SU-DHL-6 (cell line): ENCODE measurements around the gene DNAAF5.

ENCODE experiments used
- H2AFZ ChIP-seq: fragments of 200-600 bp; sonication (generic); 2 replicates; pipeline ENCODE4 v1.6.1; 2014; ENCODE audit warnings: low read depth, mild to moderate bottlenecking, moderate library complexity, mixed read lengths, antibody characterized with exemption, low read length; ENCODE audit not compliant: severe bottlenecking
- H3F3A ChIP-seq: fragments of 200-600 bp; shearing (Covaris generic); 2 replicates; pipeline ENCODE4 v1.6.0; 2016; ENCODE audit warnings: antibody characterized with exemption, mild to moderate bottlenecking; ENCODE audit not compliant: insufficient read depth
- H3K27ac ChIP-seq: fragments of 200-600 bp; sonication (generic); 2 replicates; pipeline ENCODE4 v1.5.1; 2016; ENCODE audit warnings: low read depth, mild to moderate bottlenecking, low read length, moderate library complexity, mixed read lengths
- H3K27me3 ChIP-seq: fragments of 200-600 bp; sonication (generic), shearing (Covaris generic); 2 replicates; pipeline ENCODE4 v1.6.0; 2014; ENCODE audit warnings: mild to moderate bottlenecking, low read length
- H3K36me3 ChIP-seq: fragments of 200-600 bp; sonication (generic); 2 replicates; pipeline ENCODE4 v1.6.1; 2014; ENCODE audit warnings: mild to moderate bottlenecking, low read length, mixed read lengths
- H3K4me2 ChIP-seq: fragments of 300-600, 200-600 bp; shearing (Covaris generic), sonication (generic); 2 replicates; pipeline ENCODE4 v1.6.0; 2014; ENCODE audit warnings: low read length, low read depth, mild to moderate bottlenecking; ENCODE audit not compliant: poor library complexity, severe bottlenecking
- H3K4me3 ChIP-seq: fragments of 200-600 bp; sonication (generic); 2 replicates; pipeline ENCODE4 v1.5.1; 2014; ENCODE audit warnings: antibody characterized with exemption, low read length, mild to moderate bottlenecking, mixed read lengths; ENCODE audit not compliant: insufficient read depth, poor library complexity, severe bottlenecking
- H3K79me2 ChIP-seq: fragments of 200-600 bp; sonication (generic); 2 replicates; pipeline ENCODE4 v1.6.1; 2014; ENCODE audit warnings: mild to moderate bottlenecking, low read length, moderate library complexity; ENCODE audit not compliant: insufficient read depth
- H3K9ac ChIP-seq: fragments of 200-600 bp; sonication (generic); 2 replicates; pipeline ENCODE4 v1.7.0; 2014; ENCODE audit warnings: mild to moderate bottlenecking, low read length
- H3K9me2 ChIP-seq: fragments of 200-600 bp; sonication (generic); replicated peaks from 2 replicates; pipeline ENCODE4 v1.6.1; 2014; ENCODE audit warnings: low read length; ENCODE audit not compliant: insufficient read depth
- H3K9me3 ChIP-seq: fragments of 200-600 bp; sonication (generic); 2 replicates; pipeline ENCODE4 v1.6.1; 2014; ENCODE audit warnings: low read length, mixed read lengths; ENCODE audit not compliant: insufficient read depth
- H4K20me1 ChIP-seq: fragments of 200-600 bp; sonication (generic); 2 replicates; pipeline ENCODE4 v1.6.1; 2014; ENCODE audit warnings: low read depth, mild to moderate bottlenecking, antibody characterized with exemption, low read length, moderate library complexity, mixed read lengths
- CTCF ChIP-seq: fragments of 200-600 bp; sonication (generic); IDR thresholded peaks from one replicate; pipeline ENCODE4 v1.5.1; 2017; ENCODE audit warnings: antibody characterized with exemption, mild to moderate bottlenecking, low read length, moderate library complexity; ENCODE audit not compliant: insufficient read depth, poor library complexity, severe bottlenecking
- EZH2phosphoT487 ChIP-seq: fragments of 200-600 bp; sonication (generic), shearing (Covaris generic); conservative IDR thresholded peaks from 2 replicates; pipeline ENCODE4 v1.6.1; 2018; ENCODE audit warnings: mild to moderate bottlenecking, antibody characterized with exemption, low read length, moderate library complexity, mixed read lengths

DNAAF5 gene

GRCh38 chr7:761101-761500 is 34.6 kb downstream of the DNAAF5 start:
- no peak overlapping the region for H3K4me3 ChIP-seq
- no peaks in the 10 kb centered on the region for H3F3A ChIP-seq
- H3K36me3 ChIP-seq: peaks cover 6% of the 10 kb centered on the region
- no peaks in the 10 kb centered on the region for H4K20me1 ChIP-seq
- H3K27ac ChIP-seq: no peak overlapping the region
- H3K9ac ChIP-seq: no peak overlapping the region
- H3K27me3 ChIP-seq: no peaks in the 10 kb centered on the region
- H3K79me2 ChIP-seq: no peaks in the 10 kb centered on the region
- H3K4me2 ChIP-seq: no peak overlapping the region
- H2AFZ ChIP-seq: no peak overlapping the region
- H3K9me3 ChIP-seq: no peaks in the 10 kb centered on the region
- no peaks in the 10 kb centered on the region for H3K9me2 ChIP-seq
- TF ChIP-seq EZH2phosphoT487: no peak
- no peak for TF ChIP-seq CTCF

GRCh38 chr7:761631-762030 is 35.1 kb downstream of the DNAAF5 start:
- Histone ChIP-seq H3K4me3 (no peak overlapping the region), H3K9me2 (no peaks in the 10 kb centered on the region), H3K27me3 (no peaks in the 10 kb centered on the region), H2AFZ (no peak overlapping the region), H3K79me2 (no peaks in the 10 kb centered on the region), H3K9ac (no peak overlapping the region), H3F3A (no peaks in the 10 kb centered on the region), H3K27ac (no peak overlapping the region), H3K36me3 (peaks cover 9% of the 10 kb centered on the region), H3K9me3 (no peaks in the 10 kb centered on the region), H4K20me1 (no peaks in the 10 kb centered on the region), H3K4me2 (no peak overlapping the region)
- no peak for TF ChIP-seq CTCF
- TF ChIP-seq EZH2phosphoT487: no peak

- no peaks in the 10 kb centered on the region for H3F3A ChIP-seq
- H3K9me2 ChIP-seq: no peaks in the 10 kb centered on the region
- H3K79me2 ChIP-seq: no peaks in the 10 kb centered on the region
- no peak overlapping the region for H3K4me3 ChIP-seq
- no peak overlapping the region for H3K9ac ChIP-seq
- H3K36me3 ChIP-seq: peaks cover 9% of the 10 kb centered on the region
- H3K27ac ChIP-seq: no peak overlapping the region
- H3K4me2 ChIP-seq: no peak overlapping the region
- TF ChIP-seq EZH2phosphoT487: no peak
- no peak for TF ChIP-seq CTCF
- no peaks in the 10 kb centered on the region for H3K27me3 ChIP-seq
- H4K20me1 ChIP-seq: no peaks in the 10 kb centered on the region
- H2AFZ ChIP-seq: no peak overlapping the region
- H3K9me3 ChIP-seq: no peaks in the 10 kb centered on the region
Observed at GRCh38 chr7:762885-763284, 36.4 kb downstream of the DNAAF5 start.
